Heart right ventricle (tissue), 16 donors: Measurements from ENCODE around the gene G0S2. TPM values are rescaled to one million over a fixed set of nuclear protein-coding genes. Genes with fewer than 3 reads are reported as not detected.

Experiments used
- ATAC-seq, 8 donors: fragments of 200-7000 bp; cut with Tn5 transposase; one replicate each; pipeline ENCODE4 v1.9.1; 2020; ENCODE audit warnings: mild to moderate bottlenecking in 8 of 8, moderate library complexity in 8 of 8, moderate number of reproducible peaks in 1 of 8
- DNase-seq, 2 donors: peaks; one replicate each; pipeline ENCODE4 v3.0.0-alpha.2; 2020
- H3K27ac ChIP-seq, 10 donors: fragments of 200-600 bp; sonication (generic) in 2 of 10; one replicate each; pipeline versions ENCODE4 v1.5.0 to v1.8.0; 2020 to 2022; ENCODE audit warnings: mild to moderate bottlenecking in 3 of 10
- H3K27me3 ChIP-seq, 7 donors: fragments of 200-600 bp; one replicate each; pipeline ENCODE4 v1.8.0; 2021 to 2022; ENCODE audit warnings: mild to moderate bottlenecking in 2 of 7
- H3K36me3 ChIP-seq, 9 donors: fragments of 200-600 bp; sonication (generic) in 1 of 9; one replicate each; pipeline versions ENCODE4 v1.5.0 to v1.8.0; 2020 to 2022; ENCODE audit warnings: mild to moderate bottlenecking in 2 of 9
- H3K4me1 ChIP-seq, 9 donors: fragments of 200-600 bp; sonication (generic) in 1 of 9; one replicate each; pipeline versions ENCODE4 v1.5.0 to v1.8.0; 2020 to 2022; ENCODE audit warnings: mild to moderate bottlenecking in 4 of 9
- H3K4me3 ChIP-seq, 10 donors: fragments of 200-600 bp; sonication (generic) in 2 of 10; one replicate each; pipeline versions ENCODE4 v1.5.0 to v1.8.0; 2020 to 2022; ENCODE audit warnings: mild to moderate bottlenecking in 7 of 10, moderate library complexity in 2 of 10
- H3K9me3 ChIP-seq, 11 donors: fragments of 200-600 bp in 10 of 11; sonication (generic) in 2 of 11; one replicate each; pipeline versions ENCODE4 v1.5.0 to v1.8.0; 2013 to 2022; ENCODE audit warnings: mild to moderate bottlenecking in 2 of 11, control low read depth in 1 of 11, moderate library complexity in 1 of 11
- CTCF ChIP-seq, 9 donors: fragments of 200-600 bp; sonication (generic) in 2 of 9; IDR thresholded peaks; one replicate each; pipeline versions ENCODE4 v1.5.0 to v1.8.0; 2021 to 2022; ENCODE audit warnings: antibody characterized with exemption in 9 of 9, mild to moderate bottlenecking in 5 of 9, moderate library complexity in 1 of 9
- WGBS, 2 donors: extraction: QIAGEN DNeasy Blood & Tissue Kit; methylation state at CpG; one replicate each; pipeline ENCODE4 v1.1.7; 2013; ENCODE audit warnings: inconsistent platforms in 1 of 2; 5-methylcytosine and 5-hydroxymethylcytosine counted together
- intact Hi-C, 10 donors: fragments of 100-400 bp; cut with DNase I; formaldehyde crosslinking; loops; one replicate each; pipeline versions ENCODE4 v1.11.1 to v1.14.2; 2022
- polyA plus RNA-seq, 2 donors: library from polyadenylated mRNA; stranded (reverse); fragments of 200-250 nt; gene quantifications; one replicate each; pipeline ENCODE4 v1.2.3, GENCODE V29; 2013
- total RNA-seq, 10 donors: library from RNA; stranded (reverse); fragmentation: NEBNext Ultra II Directional in 3 of 10; extraction: Animal tissue kit (Norgen Biotek cat#: 25700) in 3 of 10; gene quantifications; one replicate each; pipeline versions ENCODE4 v1.2.1 to v1.2.4, GENCODE V29; 2021 to 2023
- donor health status: Arrhythmogenic right ventricular cardiomyopathy.
- donor health status: ischemic (EF 13 %, LVEDD 7.1; RV severe dilation, severe dysfunction).
- donor health status: healthy with polysubstance abuse.
- donor health status: DM: no; HTN: yes; CAD: no.
- donor health status: DM: no; HTN: no; CAD: no.
- donor health status: ischemic (EF 25% LVEDD 6.9; RV normal size, moderate dysfunction).
- donor health status: ischemic (EF 25% LVEDD 5.7; RV mildly dilated, moderate dysfunction).
- donor health status: healthy.
- donor health status: DM: yes; HTN: yes; CAD: no.
- donor health status: Ischemic cardiomyopathy.
- donor health status: ischemic (EF 35%, LVEDD 5.7; RV mildly dilated, moderate dysfunction).
- donor health status: nonischemic (EF 11% LVEDD 7.7; RV severe dilation, severe dysfunction).
- donor health status: DM: yes; HTN: yes; CAD: no.
- donor health status: PGD.
- donor health status: ischemic (EF 29% LVEDD 5.4; RV normal size, mild dysfunction).
- donor health status: nonischemic (EF 23%, LVEDD 6.1; RV moderate dilation, normal function).

The G0S2 gene
- total and polyA plus RNA-seq, 12 donors = 75.3 to 491 (median 131) TPM

GRCh38 chr1:209657140-209657879, 17.9 kb upstream of the G0S2 start:
- TF ChIP-seq CTCF (IDR thresholded peaks at IDR 0.05) = no peak
- Histone ChIP-seq H3K4me3 (no peak overlapping the region), H3K27ac (peak overlapping the region in 2 of 10 donors; percentile 52 to 82), H3K4me1 (peaks cover 6 to 36% (median 18%) of the 10 kb centered on the region in 9 donors), H3K27me3 (no peaks in the 10 kb centered on the region), H3K9me3 (no peaks in the 10 kb centered on the region), H3K36me3 (no peaks in the 10 kb centered on the region)
- intact Hi-C loops = no loop called here
- whole genome bisulfite sequencing, 2 donors = 80 to 83% methylated on average over 9 of the region's 9 CpGs
- ATAC-seq = peak in 3 of 8 donors; percentile 23 to 35 (median 25)
- no peak for DNase-seq

GRCh38 chr1:209657918-209658317, 17.3 kb upstream of the G0S2 start:
- intact Hi-C loops = no loop called here
- WGBS, 2 donors = 76 to 97% methylated on average over 5 of the region's 5 CpGs
- H3K27ac ChIP-seq = peak overlapping the region in 2 of 10 donors; percentile 52 to 82
- ATAC-seq = no peak
- no peak overlapping the region for H3K4me3 ChIP-seq
- H3K4me1 ChIP-seq = peaks cover 2 to 30% (median 12%) of the 10 kb centered on the region in 9 donors
- H3K27me3 ChIP-seq = no peaks in the 10 kb centered on the region
- TF ChIP-seq CTCF (IDR thresholded peaks at IDR 0.05) = no peak
- H3K9me3 ChIP-seq = no peaks in the 10 kb centered on the region
- H3K36me3 ChIP-seq = no peaks in the 10 kb centered on the region
- DNase-seq = no peak

- no peak for TF ChIP-seq CTCF (IDR thresholded peaks at IDR 0.05)
- peak in 4 of 8 donors; percentile 30 to 55 (median 37) for ATAC-seq
- no peak for DNase-seq
- Histone ChIP-seq H3K4me3 (no peak overlapping the region), H3K36me3 (no peaks in the 10 kb centered on the region), H3K27me3 (no peaks in the 10 kb centered on the region), H3K9me3 (no peaks in the 10 kb centered on the region), H3K4me1 (peaks cover 0 to 24% (median 0%) of the 10 kb centered on the region in 9 donors), H3K27ac (peak overlapping the region in 1 of 10 donors; percentile 82)
- 50 to 71% methylated on average over 5 of the region's 5 CpGs for WGBS, 2 donors
- intact Hi-C loops = no loop called here
These were observed 15.3 kb upstream of the G0S2 start for GRCh38 chr1:209659909-209660308.

- Histone ChIP-seq H3K27ac (peak overlapping the region in 2 of 10 donors; percentile 18 to 82), H3K9me3 (no peaks in the 10 kb centered on the region), H3K27me3 (no peaks in the 10 kb centered on the region), H3K4me1 (peaks cover 0 to 24% (median 0%) of the 10 kb centered on the region in 9 donors), H3K4me3 (no peak overlapping the region), H3K36me3 (no peaks in the 10 kb centered on the region)
- DNase-seq = no peak
- TF ChIP-seq CTCF (IDR thresholded peaks at IDR 0.05) = no peak
- ATAC-seq = no peak
- intact Hi-C loops = no loop called here
- 79 to 84% methylated on average over 1 of the region's 1 CpG for WGBS, 2 donors
These were observed 14.1 kb upstream of the G0S2 start for GRCh38 chr1:209661071-209661470.
